ENCODE measurements around the gene CUBN. TPM values are rescaled to one million over a fixed set of nuclear protein-coding genes. Genes with fewer than 3 reads are reported as not detected.

CUBN gene
- total and polyA plus RNA-seq, 7 donors, result 0.25 to 2.4 (median 1.1) TPM; not detected in 2

- TF ChIP-seq POLR2AphosphoS5 (IDR thresholded peaks at IDR 0.05) (no peak), CTCF (IDR thresholded peaks at IDR 0.05) (no peak), EP300 (IDR thresholded peaks at IDR 0.05) (no peak), POLR2A (IDR thresholded peaks at IDR 0.05) (no peak)
- Histone ChIP-seq H3K4me1 (no peaks in the 10 kb centered on the region), H3K27me3 (no peaks in the 10 kb centered on the region), H3K4me3 (no peak overlapping the region), H3K36me3 (no peaks in the 10 kb centered on the region), H3K9me3 (no peaks in the 10 kb centered on the region), H3K27ac (no peak overlapping the region)
- no peak for DNase-seq
- 68 to 83% methylated on average over 2 of the region's 2 CpGs for WGBS, 2 donors
- intact Hi-C loops (cut with DNase I), result no loop called here
These were observed 33.2 kb upstream of the CUBN start for GRCh38 chr10:17162828-17163227.

GRCh38 chr10:17161775-17162174, 32.2 kb upstream of the CUBN start:
- no peaks in the 10 kb centered on the region for H3K9me3 ChIP-seq
- no peak for DNase-seq
- peaks cover 0 to 5% (median 0%) of the 10 kb centered on the region in 4 donors for H3K36me3 ChIP-seq
- H3K27ac ChIP-seq, result no peak overlapping the region
- no peaks in the 10 kb centered on the region for H3K27me3 ChIP-seq
- intact Hi-C loops (cut with DNase I), result no loop called here
- TF ChIP-seq POLR2A (IDR thresholded peaks at IDR 0.05), result no peak
- no peak for TF ChIP-seq CTCF (IDR thresholded peaks at IDR 0.05)
- TF ChIP-seq EP300 (IDR thresholded peaks at IDR 0.05), result no peak
- TF ChIP-seq POLR2AphosphoS5 (IDR thresholded peaks at IDR 0.05), result no peak
- H3K4me3 ChIP-seq, result no peak overlapping the region
- H3K4me1 ChIP-seq, result no peaks in the 10 kb centered on the region
- WGBS, 2 donors, result 61 to 79% methylated on average over 3 of the region's 3 CpGs

- H3K27me3 ChIP-seq, result no peaks in the 10 kb centered on the region
- no peak overlapping the region for H3K27ac ChIP-seq
- no peaks in the 10 kb centered on the region for H3K4me1 ChIP-seq
- H3K4me3 ChIP-seq, result no peak overlapping the region
- TF ChIP-seq CTCF (IDR thresholded peaks at IDR 0.05) (no peak), EP300 (IDR thresholded peaks at IDR 0.05) (no peak), POLR2AphosphoS5 (IDR thresholded peaks at IDR 0.05) (no peak), POLR2A (IDR thresholded peaks at IDR 0.05) (no peak)
- H3K36me3 ChIP-seq, result peaks cover 0 to 10% (median 0%) of the 10 kb centered on the region in 4 donors
- no peak for DNase-seq
- no peaks in the 10 kb centered on the region for H3K9me3 ChIP-seq
- WGBS, 2 donors, result 21 to 80% methylated on average over 2 of the region's 2 CpGs
- intact Hi-C loops (cut with DNase I), result no loop called here
These were observed 27.4 kb upstream of the CUBN start for GRCh38 chr10:17157024-17157423.

- no peaks in the 10 kb centered on the region for H3K9me3 ChIP-seq
- H3K4me1 ChIP-seq, result no peaks in the 10 kb centered on the region
- peaks cover 0 to 10% (median 0%) of the 10 kb centered on the region in 4 donors for H3K36me3 ChIP-seq
- no peak for DNase-seq
- no peaks in the 10 kb centered on the region for H3K27me3 ChIP-seq
- H3K27ac ChIP-seq, result no peak overlapping the region
- no peak overlapping the region for H3K4me3 ChIP-seq
- no peak for TF ChIP-seq CTCF (IDR thresholded peaks at IDR 0.05)
- no peak for TF ChIP-seq EP300 (IDR thresholded peaks at IDR 0.05)
- intact Hi-C loops (cut with DNase I), result no loop called here
These were observed 26.2 kb upstream of the CUBN start for GRCh38 chr10:17155826-17156225.

- Histone ChIP-seq H3K36me3 (peaks cover 0 to 10% (median 0%) of the 10 kb centered on the region in 4 donors), H3K27ac (no peak overlapping the region), H3K4me1 (no peaks in the 10 kb centered on the region), H3K9me3 (no peaks in the 10 kb centered on the region), H3K27me3 (no peaks in the 10 kb centered on the region), H3K4me3 (no peak overlapping the region)
- intact Hi-C loops (cut with DNase I), result no loop called here
- TF ChIP-seq CTCF (IDR thresholded peaks at IDR 0.05), result no peak
- no peak for TF ChIP-seq POLR2A (IDR thresholded peaks at IDR 0.05)
- TF ChIP-seq POLR2AphosphoS5 (IDR thresholded peaks at IDR 0.05), result no peak
- TF ChIP-seq EP300 (IDR thresholded peaks at IDR 0.05), result no peak
- DNase-seq, result no peak
These were observed 24.5 kb upstream of the CUBN start for GRCh38 chr10:17154116-17154515.
